Parietal lobe (tissue), 2 donors: ENCODE measurements around the gene DAD1. TPM values are rescaled to one million over a fixed set of nuclear protein-coding genes. Genes with fewer than 3 reads are reported as not detected.

Source experiments
- small RNA-seq: library from RNA; depleted of rRNA; stranded (forward); fragments of <200 nt; gene quantifications from one replicate; pipeline ENCODE3, GENCODE V24; 2014; ENCODE audit warnings: low replicate concordance
- total RNA-seq: library from RNA; depleted of rRNA; stranded (reverse); fragments of >200 nt; gene quantifications from one replicate; pipeline ENCODE4 v1.2.3, GENCODE V29; 2014

DAD1 gene
- total RNA-seq = 61.0 TPM

DNA sequence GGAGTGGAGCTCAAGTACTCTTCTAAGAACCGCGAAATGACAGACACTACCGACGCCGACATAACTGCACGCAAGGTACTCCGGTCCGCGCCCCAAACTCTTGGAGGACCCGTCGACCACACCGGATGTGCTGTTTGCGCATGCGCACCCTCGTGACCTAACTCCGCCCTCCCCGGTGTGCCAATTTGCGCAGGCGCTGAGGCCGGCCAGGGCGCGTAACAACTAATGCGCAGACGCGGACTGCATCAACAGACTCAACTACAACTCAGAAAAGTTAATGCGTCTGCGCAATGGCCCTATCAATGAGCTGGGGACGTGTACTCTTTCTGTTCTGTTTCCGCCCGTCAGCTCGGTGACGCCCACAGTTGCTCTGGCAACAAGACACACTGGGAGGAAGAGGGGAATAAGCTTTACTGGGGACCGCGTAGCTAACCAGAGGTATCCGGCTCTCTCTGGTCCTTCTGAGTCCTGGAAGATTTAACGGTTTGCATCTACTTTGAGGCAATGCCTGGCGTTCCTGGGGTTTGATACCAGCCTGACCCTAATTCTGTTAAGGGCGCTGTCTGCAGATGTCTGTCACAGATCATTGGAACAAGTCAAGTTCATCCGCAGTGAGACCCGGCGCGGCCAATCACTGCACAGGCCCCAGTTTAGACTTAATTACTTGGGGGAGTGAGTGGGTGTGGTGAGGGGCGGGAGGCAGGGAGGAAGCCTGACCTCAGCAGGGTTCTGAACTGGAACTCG lies at the start of gene DAD1:
Gene DAD1, minus strand, starts transcription at position 129 of the 744 bp plus-strand sequence. Its CDS starts 67 bp downstream, at position 62.

DNA sequence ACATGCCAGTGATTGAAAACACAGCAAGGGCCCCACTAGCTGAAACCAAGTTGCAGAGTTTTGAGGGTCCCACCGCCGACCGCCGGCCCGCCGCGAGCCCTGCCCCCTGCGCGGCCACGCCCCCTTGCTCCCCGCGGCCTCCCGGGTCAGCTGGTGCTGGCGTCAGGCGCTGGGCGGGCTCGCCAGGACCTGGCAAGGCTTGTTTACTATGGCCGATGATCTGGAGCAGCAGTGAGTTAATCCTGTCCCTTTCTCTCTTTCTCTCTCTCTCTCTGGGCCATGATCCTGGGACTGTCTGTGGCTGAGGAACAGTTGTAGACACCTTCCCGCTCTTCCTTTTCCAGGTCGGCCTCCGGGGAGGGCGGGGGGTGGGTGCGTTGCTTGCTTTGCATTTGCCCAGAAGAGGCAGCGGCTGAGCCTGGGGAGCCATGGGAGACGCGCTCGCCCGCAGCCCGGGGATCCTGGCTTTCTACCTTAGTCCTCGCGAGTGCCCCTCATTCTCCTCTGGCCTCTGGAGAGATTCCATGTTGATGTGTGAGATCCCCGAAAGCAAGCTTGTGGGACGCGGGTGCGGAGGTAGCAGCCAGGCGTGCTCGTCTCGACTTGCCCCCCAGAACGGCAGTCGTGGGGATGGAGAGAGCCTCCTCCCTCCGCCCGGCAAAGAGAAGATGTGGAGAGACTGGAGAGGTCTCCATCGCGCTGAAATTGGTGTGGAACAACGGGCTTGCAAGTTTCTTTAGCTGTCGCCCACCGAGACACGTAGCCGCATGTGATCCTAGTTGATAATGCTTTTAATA lies 9.3 kb upstream of the DAD1 start, which contains the start of gene ABHD4:
Gene ABHD4, plus strand, starts transcription at position 202 of the 797 bp plus-strand sequence. Its CDS starts 7 bp downstream, at position 209.

Small RNAs within 50 kb of the gene (small RNA-seq; reads per million reads assigned to genes)
- not detected for gene TRAJ1
- gene TRAJ10 = not detected
- not detected for gene TRAJ11
- not detected for gene TRAJ12
- not detected for gene TRAJ13
- gene TRAJ14 = not detected
- not detected for gene TRAJ16
- not detected for gene TRAJ17
- gene TRAJ18 = not detected
- gene TRAJ19 = not detected
- gene TRAJ2 = not detected
- gene TRAJ20 = not detected
- not detected for gene TRAJ21
- gene TRAJ22 = not detected
- not detected for gene TRAJ23
- not detected for gene TRAJ24
- not detected for gene TRAJ25
- not detected for gene TRAJ26
- gene TRAJ27 = not detected
- gene TRAJ28 = not detected
- not detected for gene TRAJ3
- not detected for gene TRAJ4
- not detected for gene TRAJ5
- gene TRAJ6 = not detected
- gene TRAJ7 = not detected
- gene TRAJ8 = not detected
- not detected for gene TRAJ9

Other genes with a start within 250 kb of the DAD1 start
- gene ABHD4, start 9.1 kb upstream of the DAD1 start, total RNA-seq = 4.1 TPM
- gene OR6J1, start 55.1 kb upstream of the DAD1 start, total RNA-seq = not detected
- gene OXA1L, start 177.5 kb upstream of the DAD1 start, total RNA-seq = 46.0 TPM
- 2.8 TPM for gene SLC7A7, start 226.2 kb upstream of the DAD1 start, total RNA-seq
- gene MRPL52, start 240.7 kb upstream of the DAD1 start, total RNA-seq = 18.2 TPM
- gene MMP14, start 247.4 kb upstream of the DAD1 start, total RNA-seq = 8.5 TPM